GM21576 (cell line): Measurements from ENCODE around the gene MRPL38.
"Not testable (repeated sequence)": the region's sequence is repeated elsewhere in the genome, so short reads cannot be mapped to it uniquely, and the experiment has no call there.

Source experiments
- ATAC-seq: cut with Tn5 transposase; IDR thresholded peaks from one replicate; pipeline ENCODE4 v1.9.1; 2021; ENCODE audit warnings: mild to moderate bottlenecking, moderate library complexity; ENCODE audit not compliant: unreplicated experiment

The MRPL38 gene

GRCh38 chr17:75855310-75856061 lies 49.2 kb downstream of the MRPL38 start, which contains the start of gene WBP2:
WBP2 (minus strand) TSS chr17:75855335; CDS start chr17:75855297, 38 bp downstream.
- ATAC-seq: peak; percentile 80

- ATAC-seq: no peak
Measured at GRCh38 chr17:75854881-75855309, 49.8 kb downstream of the MRPL38 start.

- ATAC-seq: no peak
Measured at GRCh38 chr17:75854101-75854748, 50.5 kb downstream of the MRPL38 start.

GRCh38 chr17:75853433-75853832 lies 51.3 kb downstream of the MRPL38 start:
- ATAC-seq: no peak

- not testable (repeated sequence) for ATAC-seq
Measured at GRCh38 chr17:75851693-75851991, 53.0 kb downstream of the MRPL38 start.

GRCh38 chr17:75850928-75851692 lies 53.6 kb downstream of the MRPL38 start:
- ATAC-seq: no peak

- no peak for ATAC-seq
Measured at GRCh38 chr17:75849724-75850123, 55.0 kb downstream of the MRPL38 start.

GRCh38 chr17:75849279-75849646 lies 55.4 kb downstream of the MRPL38 start:
- no peak for ATAC-seq
